ENCODE measurements around the gene NOG.

The NOG gene

DNA sequence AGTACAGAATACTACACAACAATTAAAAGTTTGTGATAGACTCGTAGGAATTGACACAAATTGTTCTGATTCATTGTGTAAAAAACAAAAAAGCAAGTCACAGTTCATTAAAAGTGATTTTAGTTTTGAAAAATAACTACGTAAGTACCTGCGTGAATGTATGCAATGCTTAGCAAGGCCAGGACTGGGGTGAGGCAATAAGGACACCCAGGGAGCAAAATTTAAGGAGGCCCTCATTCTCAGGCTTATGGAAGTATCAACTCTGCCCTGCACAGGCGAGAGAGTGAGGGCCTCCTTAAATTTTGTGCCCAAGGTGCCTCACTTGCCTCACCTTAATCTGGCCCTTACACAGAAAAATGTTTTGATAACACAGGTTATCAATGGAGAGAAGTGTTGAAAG lies 31.4 kb downstream of the NOG start:
- ChIA-PET CTCF (interaction anchor here (1.0 kb wide), 1 partner anchor 20 kb away, joined by 4 read pairs; no protein-coding TSS in a partner anchor), POLR2A (no interaction called here)
- TF ChIP-seq, protein P1, sequence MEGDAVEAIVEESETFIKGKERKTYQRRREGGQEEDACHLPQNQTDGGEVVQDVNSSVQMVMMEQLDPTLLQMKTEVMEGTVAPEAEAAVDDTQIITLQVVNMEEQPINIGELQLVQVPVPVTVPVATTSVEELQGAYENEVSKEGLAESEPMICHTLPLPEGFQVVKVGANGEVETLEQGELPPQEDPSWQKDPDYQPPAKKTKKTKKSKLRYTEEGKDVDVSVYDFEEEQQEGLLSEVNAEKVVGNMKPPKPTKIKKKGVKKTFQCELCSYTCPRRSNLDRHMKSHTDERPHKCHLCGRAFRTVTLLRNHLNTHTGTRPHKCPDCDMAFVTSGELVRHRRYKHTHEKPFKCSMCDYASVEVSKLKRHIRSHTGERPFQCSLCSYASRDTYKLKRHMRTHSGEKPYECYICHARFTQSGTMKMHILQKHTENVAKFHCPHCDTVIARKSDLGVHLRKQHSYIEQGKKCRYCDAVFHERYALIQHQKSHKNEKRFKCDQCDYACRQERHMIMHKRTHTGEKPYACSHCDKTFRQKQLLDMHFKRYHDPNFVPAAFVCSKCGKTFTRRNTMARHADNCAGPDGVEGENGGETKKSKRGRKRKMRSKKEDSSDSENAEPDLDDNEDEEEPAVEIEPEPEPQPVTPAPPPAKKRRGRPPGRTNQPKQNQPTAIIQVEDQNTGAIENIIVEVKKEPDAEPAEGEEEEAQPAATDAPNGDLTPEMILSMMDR (IDR thresholded peaks at IDR 0.05; ENCODE audit: control extremely low read depth, extremely low read depth, low read depth, missing control alignments), result no peak
- DNase-seq (ENCODE audit: extremely low spot score), result no peak

- DNase-seq (ENCODE audit: extremely low spot score), result no peak
- POLR2A ChIA-PET, result no interaction called here
- CTCF ChIA-PET, result interaction anchor here (0.7 to 1.7 kb wide), 4 partner anchors 11 to 152 kb away, joined by 3 to 5 read pairs (median 3); no protein-coding TSS in a partner anchor
Observed at GRCh38 chr17:56629531-56630075, 36.1 kb downstream of the NOG start.

GRCh38 chr17:56630202-56630601 lies 36.7 kb downstream of the NOG start:
- POLR2A ChIA-PET, result no interaction called here
- CTCF ChIA-PET, result interaction anchor here (1.7 kb wide), 2 partner anchors 12 to 86 kb away, joined by 3 to 5 read pairs; no protein-coding TSS in a partner anchor
- no peak for DNase-seq (ENCODE audit: extremely low spot score)

More at GRCh38 chr17:56629531-56630075, 36.1 kb downstream of the NOG start:
- TF ChIP-seq, protein P1 (IDR thresholded peaks at IDR 0.05; ENCODE audit: control extremely low read depth, extremely low read depth, low read depth, missing control alignments), result no peak

DNA sequence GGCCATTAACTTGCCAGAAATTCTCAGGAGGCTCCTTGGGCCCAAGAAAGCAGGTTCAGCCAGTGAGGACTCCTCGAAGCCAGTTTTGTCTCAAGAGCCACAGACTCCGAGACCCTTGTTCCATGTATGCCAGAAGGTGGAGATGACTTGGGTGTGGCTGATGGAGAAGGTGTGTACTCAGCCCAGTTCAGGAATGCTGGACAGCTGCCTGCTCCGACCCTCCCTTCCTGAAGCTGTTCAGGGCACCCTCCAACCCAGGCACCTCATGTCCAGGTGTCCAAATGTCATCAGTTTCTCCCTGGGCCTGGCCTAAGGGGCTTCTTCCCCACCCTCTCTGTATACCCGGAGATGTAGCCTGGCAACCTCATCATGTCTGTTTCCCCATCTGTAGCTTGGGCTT lies 40.2 kb downstream of the NOG start:
- TF ChIP-seq, protein P1 (IDR thresholded peaks at IDR 0.05; ENCODE audit: control extremely low read depth, extremely low read depth, low read depth, missing control alignments), result no peak
- DNase-seq (ENCODE audit: extremely low spot score), result no peak
- ChIA-PET CTCF (no interaction called here), POLR2A (no interaction called here)

More at GRCh38 chr17:56630202-56630601, 36.7 kb downstream of the NOG start:
- TF ChIP-seq, protein P1 (IDR thresholded peaks at IDR 0.05; ENCODE audit: control extremely low read depth, extremely low read depth, low read depth, missing control alignments), result no peak

GRCh38 chr17:56635641-56636040 lies 42.1 kb downstream of the NOG start:
- DNase-seq (ENCODE audit: extremely low spot score), result no peak
- POLR2A ChIA-PET, result no interaction called here
- TF ChIP-seq, protein P1 (IDR thresholded peaks at IDR 0.05; ENCODE audit: control extremely low read depth, extremely low read depth, low read depth, missing control alignments), result no peak
- CTCF ChIA-PET, result interaction anchor here (0.9 kb wide), 1 partner anchor 18 kb away, joined by 3 read pairs; no protein-coding TSS in a partner anchor

DNA sequence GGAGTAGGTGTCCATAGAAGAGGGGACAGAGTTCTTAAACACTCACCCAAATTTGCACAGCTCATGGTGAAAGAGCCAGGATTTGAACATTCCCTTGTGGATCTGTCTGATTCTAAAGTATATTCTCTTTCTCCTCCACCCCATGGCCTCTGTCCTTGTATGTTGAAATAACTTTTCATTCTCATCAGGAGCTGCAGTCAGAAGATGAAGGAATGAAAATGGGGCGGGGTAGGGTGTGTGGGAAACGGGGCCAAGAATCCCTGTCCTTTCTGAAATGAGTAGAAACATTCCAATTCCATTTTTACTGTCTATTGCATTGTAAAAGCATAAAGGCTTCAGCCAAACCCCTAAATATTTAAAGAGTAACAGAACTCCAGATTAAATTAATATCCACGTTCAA lies 42.8 kb downstream of the NOG start:
- POLR2A ChIA-PET, result no interaction called here
- TF ChIP-seq, protein P1 (IDR thresholded peaks at IDR 0.05; ENCODE audit: control extremely low read depth, extremely low read depth, low read depth, missing control alignments), result no peak
- CTCF ChIA-PET, result interaction anchor here (0.9 kb wide), 1 partner anchor 17 kb away, joined by 3 read pairs; no protein-coding TSS in a partner anchor
- DNase-seq (ENCODE audit: extremely low spot score), result no peak
